Heart left ventricle (tissue), 13 donors: ENCODE data around the gene GYG1.

ENCODE experiments used
- CTCF ChIP-seq, 12 donors: fragments of 200-600 bp; sonication (generic) in 4 of 12; IDR thresholded peaks; one replicate each; pipeline versions ENCODE4 v1.5.0 to v1.8.0; 2018 to 2022; ENCODE audit warnings: antibody characterized with exemption in 12 of 12, mild to moderate bottlenecking in 5 of 12
- POLR2A ChIP-seq, 2 donors: fragments of 450-650 bp; IDR thresholded peaks; one replicate each; pipeline ENCODE4 v1.6.1; 2017; ENCODE audit warnings: antibody characterized with exemption in 2 of 2, mild to moderate bottlenecking in 2 of 2, moderate library complexity in 2 of 2
- donor health status: ischemic (EF 13 %, LVEDD 7.1; RV severe dilation, severe dysfunction).
- donor health status: DM: no; HTN: yes; CAD: no.
- donor health status: DM: no; HTN: no; CAD: no.
- donor health status: ischemic (EF 25% LVEDD 6.9; RV normal size, moderate dysfunction).
- donor health status: ischemic (EF 25% LVEDD 5.7; RV mildly dilated, moderate dysfunction).
- donor health status: ischemic (EF 35%, LVEDD 5.7; RV mildly dilated, moderate dysfunction).
- donor health status: nonischemic (EF 11% LVEDD 7.7; RV severe dilation, severe dysfunction).
- donor health status: DM: yes; HTN: yes; CAD: no.
- donor health status: PGD.
- donor health status: ischemic (EF 29% LVEDD 5.4; RV normal size, mild dysfunction).
- donor health status: nonischemic (EF 23%, LVEDD 6.1; RV moderate dilation, normal function).

DNA sequence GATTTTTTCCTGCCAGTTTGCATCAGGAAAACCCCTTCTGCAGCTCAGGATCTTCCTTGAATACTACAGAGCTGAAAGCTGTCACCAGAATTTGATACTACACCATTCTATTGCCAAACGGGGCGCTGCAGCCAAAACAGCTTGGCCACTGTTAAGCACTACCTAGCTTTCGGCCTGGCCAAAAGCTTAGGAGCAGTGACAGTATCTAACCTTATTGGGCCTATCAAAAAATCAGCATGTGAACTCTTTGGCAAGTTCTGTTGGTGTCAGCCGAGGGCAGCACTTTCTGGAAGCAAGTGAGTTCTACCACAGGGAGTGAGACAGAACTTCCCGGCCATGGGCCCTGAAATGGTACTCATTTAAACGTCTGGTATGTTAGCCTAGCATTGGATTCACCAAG is 16.1 kb upstream of the GYG1 start:
- TF ChIP-seq POLR2A (IDR thresholded peaks at IDR 0.05) (no peak), CTCF (IDR thresholded peaks at IDR 0.05) (peak in 4 of 12 donors; percentile 8 to 30 (median 15))
